Peyer's patch (tissue), 4 donors: Measurements from ENCODE around the gene TMTC2. TPM values are rescaled to one million over a fixed set of nuclear protein-coding genes. Genes with fewer than 3 reads are reported as not detected.

Experiments
- DNase-seq, 3 donors: peaks; one replicate each; pipeline ENCODE4 v3.0.0-alpha.2; 2017 to 2019
- H3K27ac ChIP-seq, 4 donors: fragments of 200-600 bp; sonication (generic); one replicate each; pipeline ENCODE4 v1.5.1; 2016 to 2019
- H3K27me3 ChIP-seq, 2 donors: fragments of 200-600 bp; sonication (generic); one replicate each; pipeline ENCODE4 v1.5.1; 2019
- H3K36me3 ChIP-seq, 3 donors: fragments of 200-600 bp; sonication (generic); one replicate each; pipeline ENCODE4 v1.5.1; 2016 to 2019
- H3K4me1 ChIP-seq, 4 donors: fragments of 200-600 bp; sonication (generic); one replicate each; pipeline ENCODE4 v1.5.1; 2016 to 2019
- H3K4me3 ChIP-seq, 4 donors: fragments of 200-600 bp; sonication (generic); 1 replicate in 3 of 4; 2 replicates in 1 of 4; pipeline ENCODE4 v1.5.1; 2016 to 2019; ENCODE audit warnings: mild to moderate bottlenecking in 1 of 4
- H3K9me3 ChIP-seq, 4 donors: fragments of 200-600 bp; sonication (generic); one replicate each; pipeline ENCODE4 v1.5.1; 2016 to 2019; ENCODE audit warnings: mild to moderate bottlenecking in 1 of 4
- CTCF ChIP-seq, 6 experiments: fragments of 450-650 bp in 4 of 6; fragments of 200-600 bp in 2 of 6; sonication (generic) in 1 of 6; IDR thresholded peaks; one replicate each; pipeline ENCODE4 v1.5.1; 2017 to 2019; ENCODE audit warnings: antibody characterized with exemption in 6 of 6, mild to moderate bottlenecking in 3 of 6, moderate library complexity in 1 of 6
- POLR2A ChIP-seq, 2 donors: fragments of 450-650 bp; IDR thresholded peaks; one replicate each; pipeline ENCODE4 v1.5.1; 2017; ENCODE audit warnings: antibody characterized with exemption in 2 of 2, mild to moderate bottlenecking in 2 of 2, moderate library complexity in 2 of 2
- total RNA-seq, 4 donors: library from RNA; depleted of rRNA; stranded (reverse); fragments of >200 nt; gene quantifications; one replicate each; pipeline ENCODE4 v1.1.0, GENCODE V29; 2016

The TMTC2 gene
- 10 to 100 TPM in 1 of 4 donors, 1 to 10 TPM in 3; 7.0 to 19.8 (median 8.5) TPM for total RNA-seq

GRCh38 chr12:82686168-82687020 lies at the start of gene TMTC2:
Gene TMTC2 (plus strand): TSS chr12:82686906.
- Histone ChIP-seq H3K4me1 (peaks cover 0 to 4% (median 0%) of the 10 kb centered on the region in 4 donors), H3K36me3 (no peaks in the 10 kb centered on the region), H3K27me3 (no peaks in the 10 kb centered on the region), H3K4me3 (peak within 1 kb of the TSS; percentile 55 to 74 (median 62)), H3K27ac (peak within 1 kb of the TSS; percentile 81 to 94 (median 85)), H3K9me3 (no peaks in the 10 kb centered on the region)
- TF ChIP-seq POLR2A (IDR thresholded peaks at IDR 0.05): peak; percentile 66 to 71
- TF ChIP-seq CTCF (IDR thresholded peaks at IDR 0.05): peak in 2 of 6 experiments; percentile 2 to 16
- peak; percentile 88 to 96 (median 96) for DNase-seq

- no peak overlapping the region for H3K4me3 ChIP-seq
- H3K4me1 ChIP-seq: no peaks in the 10 kb centered on the region
- H3K9me3 ChIP-seq: no peaks in the 10 kb centered on the region
- H3K27me3 ChIP-seq: no peaks in the 10 kb centered on the region
- H3K27ac ChIP-seq: no peak overlapping the region
- TF ChIP-seq POLR2A (IDR thresholded peaks at IDR 0.05): no peak
- no peak for TF ChIP-seq CTCF (IDR thresholded peaks at IDR 0.05)
- no peaks in the 10 kb centered on the region for H3K36me3 ChIP-seq
- no peak for DNase-seq
Measured at GRCh38 chr12:82638324-82638723, 48.4 kb upstream of the TMTC2 start.

- no peak overlapping the region for H3K27ac ChIP-seq
- DNase-seq: no peak
- no peak for TF ChIP-seq POLR2A (IDR thresholded peaks at IDR 0.05)
- no peaks in the 10 kb centered on the region for H3K4me1 ChIP-seq
- no peaks in the 10 kb centered on the region for H3K9me3 ChIP-seq
- H3K4me3 ChIP-seq: no peak overlapping the region
- H3K36me3 ChIP-seq: no peaks in the 10 kb centered on the region
- no peaks in the 10 kb centered on the region for H3K27me3 ChIP-seq
Measured at GRCh38 chr12:82644896-82645295, 41.8 kb upstream of the TMTC2 start.

- Histone ChIP-seq H3K36me3 (no peaks in the 10 kb centered on the region), H3K4me1 (no peaks in the 10 kb centered on the region), H3K4me3 (no peak overlapping the region), H3K9me3 (no peaks in the 10 kb centered on the region), H3K27ac (no peak overlapping the region), H3K27me3 (no peaks in the 10 kb centered on the region)
- TF ChIP-seq POLR2A (IDR thresholded peaks at IDR 0.05) (no peak), CTCF (IDR thresholded peaks at IDR 0.05) (no peak)
- no peak for DNase-seq
Measured at GRCh38 chr12:82645414-82645813, 41.3 kb upstream of the TMTC2 start.

- no peak for DNase-seq
Measured at GRCh38 chr12:82647853-82648252, 38.9 kb upstream of the TMTC2 start.

More at GRCh38 chr12:82647853-82648252, 38.9 kb upstream of the TMTC2 start:
- Histone ChIP-seq H3K4me3 (no peak overlapping the region), H3K27ac (no peak overlapping the region), H3K27me3 (no peaks in the 10 kb centered on the region), H3K4me1 (no peaks in the 10 kb centered on the region), H3K36me3 (no peaks in the 10 kb centered on the region), H3K9me3 (no peaks in the 10 kb centered on the region)
- TF ChIP-seq POLR2A (IDR thresholded peaks at IDR 0.05) (no peak), CTCF (IDR thresholded peaks at IDR 0.05) (no peak)
